Stimulated activated CD4-positive, alpha-beta T cell treated with anti-CD3 and anti-CD28 coated beads, Interleukin-1b, Interleukin-23, amount 100 ng/mL, for 4 hours (primary cell): ENCODE measurements around the gene OLFML1.

Experiments
- DNase-seq, 2 donors: peaks; one replicate each; pipeline ENCODE4 v3.0.0-alpha.2; 2020; ENCODE audit warnings: low read depth in 2 of 2

The OLFML1 gene

DNA sequence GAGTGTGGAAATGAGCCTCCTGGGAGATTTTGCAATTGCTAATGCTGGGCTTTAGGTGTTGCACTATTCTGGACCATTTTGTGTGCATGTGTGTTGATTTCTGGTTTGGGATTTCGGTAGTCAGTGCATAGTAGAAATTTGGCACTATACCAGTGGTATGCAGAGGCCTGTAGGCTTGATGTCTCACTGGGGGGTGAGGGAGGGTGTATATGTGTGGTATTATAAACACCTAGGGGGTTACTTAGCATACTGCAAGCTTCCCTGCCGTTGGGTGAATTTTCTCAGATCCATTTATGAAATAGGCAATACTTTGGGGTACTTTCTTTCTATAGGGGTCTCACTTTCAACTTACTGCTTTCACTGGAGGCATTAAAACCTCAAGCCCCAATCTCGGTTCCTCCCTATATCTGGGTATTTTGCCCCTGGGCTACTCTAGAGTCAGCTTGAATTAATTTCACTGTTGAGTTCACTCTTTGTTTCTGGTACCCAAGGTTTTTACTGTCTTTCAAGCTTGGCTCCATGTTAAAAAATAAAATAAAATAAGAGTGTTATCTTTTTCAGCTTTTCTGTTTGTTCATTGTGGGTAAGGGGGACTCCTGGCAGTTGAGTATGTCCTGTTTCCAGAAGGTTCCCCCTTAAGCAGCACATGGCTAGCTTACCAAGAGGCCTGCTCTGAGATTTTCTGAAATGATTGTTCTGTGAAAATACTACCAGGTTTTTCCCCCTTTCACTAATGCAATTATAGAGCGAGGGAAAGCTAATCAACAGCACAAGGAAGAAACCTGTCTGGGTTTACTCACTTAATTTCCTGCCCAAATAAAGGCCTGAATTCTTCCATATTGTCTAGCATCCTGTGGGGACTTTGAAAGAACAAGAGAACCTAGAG is 74.3 kb downstream of the OLFML1 start:
- no peak for DNase-seq
